OCI-LY7 (cell line): Measurements from ENCODE around the gene SLC8A1. TPM values are rescaled to one million over a fixed set of nuclear protein-coding genes. Genes with fewer than 3 reads are reported as not detected.
A peak's percentile ranks its signal among the peaks of the same experiment; 100 is the strongest.

ENCODE experiments used
- BruUV-seq: library from RNA; stranded (reverse); fragments of 400-500 nt; replicated peaks from 2 replicates; lab custom pipeline; 2021; lab: Mats Ljungman, UMichigan
- CTCF ChIA-PET: fragments of 300-600 bp; sonication (Branson Sonifier 250); formaldehyde crosslinking; loops from one replicate; lab custom pipeline; 2022; ENCODE audit warnings: antibody characterized with exemption; ENCODE audit not compliant: unreplicated experiment; lab: Charles Lee
- POLR2A ChIA-PET: fragments of 300-600 bp; sonication (Branson Sonifier 250); formaldehyde crosslinking; loops from one replicate; lab custom pipeline; 2022; ENCODE audit warnings: antibody characterized with exemption; lab: Charles Lee
- DNase-seq: peaks from one replicate; pipeline ENCODE4 v3.0.0-alpha.2; 2015; ENCODE audit warnings: low spot score
- H2AFZ ChIP-seq: fragments of 200-600 bp; sonication (generic), shearing (Covaris generic); 2 replicates; pipeline ENCODE4 v1.6.1; 2014; ENCODE audit warnings: mild to moderate bottlenecking, antibody characterized with exemption, low read length, moderate library complexity
- H3K27ac ChIP-seq: fragments of 200-600 bp; sonication (generic); 2 replicates; pipeline ENCODE4 v1.5.1; 2014; ENCODE audit warnings: mixed run types, low read depth, mild to moderate bottlenecking, moderate library complexity, low read length, inconsistent platforms; ENCODE audit not compliant: poor library complexity, severe bottlenecking
- H3K36me3 ChIP-seq: fragments of 200-600 bp; sonication (generic); 2 replicates; pipeline ENCODE4 v1.6.1; 2014; ENCODE audit warnings: mild to moderate bottlenecking, antibody characterized with exemption, low read length, moderate library complexity, mixed read lengths; ENCODE audit not compliant: insufficient read depth
- H3K4me1 ChIP-seq: fragments of 200-600 bp; sonication (generic); 2 replicates; pipeline ENCODE4 v1.5.1; 2014; ENCODE audit warnings: mild to moderate bottlenecking, low read length; ENCODE audit not compliant: insufficient read depth, poor library complexity, severe bottlenecking
- H3K4me2 ChIP-seq: fragments of 200-600 bp; sonication (generic); 2 replicates; pipeline ENCODE4 v1.6.1; 2014; ENCODE audit warnings: mild to moderate bottlenecking, low read length
- H3K4me3 ChIP-seq: fragments of 200-600 bp; sonication (generic); 2 replicates; pipeline ENCODE4 v1.5.1; 2014; ENCODE audit warnings: mild to moderate bottlenecking, low read depth, low read length; ENCODE audit not compliant: poor library complexity, severe bottlenecking
- H3K79me2 ChIP-seq: fragments of 200-600 bp; sonication (generic); 2 replicates; pipeline ENCODE4 v1.6.1; 2016; ENCODE audit warnings: low read depth, mild to moderate bottlenecking, low read length, moderate library complexity, mixed read lengths; ENCODE audit not compliant: insufficient read depth
- H3K9me2 ChIP-seq: fragments of 200-600 bp; sonication (generic); 2 replicates; pipeline ENCODE4 v1.6.1; 2016; ENCODE audit warnings: mild to moderate bottlenecking, low read length, mixed read lengths; ENCODE audit not compliant: insufficient read depth
- H3K9me3 ChIP-seq: fragments of 200-600 bp; sonication (generic); 2 replicates; pipeline ENCODE4 v1.6.1; 2014; ENCODE audit warnings: mild to moderate bottlenecking, mixed run types, low read length, mixed read lengths
- H4K20me1 ChIP-seq: fragments of 200-600 bp; sonication (generic); 2 replicates; pipeline ENCODE4 v1.6.1; 2014; ENCODE audit warnings: mild to moderate bottlenecking, antibody characterized with exemption, low read length, moderate library complexity, mixed read lengths; ENCODE audit not compliant: insufficient read depth
- EZH2phosphoT487 ChIP-seq: fragments of 200-600 bp; sonication (generic); IDR thresholded peaks from 2 replicates; pipeline ENCODE4 v1.6.1; 2018; ENCODE audit warnings: low read depth, borderline replicate concordance, mild to moderate bottlenecking, mixed run types, antibody characterized with exemption, low read length, moderate library complexity, mixed read lengths
- intact Hi-C: fragments of 100-400 bp; cut with micrococcal nuclease; formaldehyde crosslinking; loops from one replicate; pipeline ENCODE4 v1.10.0; 2022; ENCODE audit not compliant: unreplicated experiment
- total RNA-seq, 2 experiments: library from RNA; depleted of rRNA in 1 of 2; stranded (reverse); fragments of >200 nt in 1 of 2; shearing (Covaris generic) in 1 of 2; gene quantifications; 2 replicates each; pipeline ENCODE4 v1.2.3, GENCODE V29; 2014 to 2022
- TF ChIP-seq, protein P1 (sequence below): fragments of 200-600 bp; sonication (generic); conservative IDR thresholded peaks from 2 replicates; pipeline ENCODE4 v1.5.1; 2014; ENCODE audit warnings: mild to moderate bottlenecking, antibody characterized with exemption, low read length, moderate library complexity, mixed read lengths

The SLC8A1 gene
- total RNA-seq, 2 experiments from 2014 or later: 3.6 to 7.3 TPM

GRCh38 chr2:40330096-40330495 lies 121.8 kb downstream of the SLC8A1 start:
- ChIA-PET POLR2A (interaction anchor here (0.9 to 1.4 kb wide), 3 partner anchors 10 to 270 kb away, joined by 3 to 6 read pairs (median 4); no protein-coding TSS in a partner anchor), CTCF (no interaction called here)
- Histone ChIP-seq H3K9me3 (no peaks in the 10 kb centered on the region), H3K9me2 (no peaks in the 10 kb centered on the region), H2AFZ (no peak overlapping the region), H3K36me3 (no peaks in the 10 kb centered on the region), H3K4me3 (no peak overlapping the region), H4K20me1 (no peaks in the 10 kb centered on the region), H3K4me2 (no peak overlapping the region), H3K27ac (no peak overlapping the region), H3K4me1 (peaks cover 12% of the 10 kb centered on the region), H3K79me2 (no peaks in the 10 kb centered on the region)
- intact Hi-C loops: no loop called here
- no peak for DNase-seq
- BruUV-seq: no TSS peak
- TF ChIP-seq EZH2phosphoT487: no peak

GRCh38 chr2:40329739-40330030 lies 122.2 kb downstream of the SLC8A1 start:
- BruUV-seq: no TSS peak
- Histone ChIP-seq H4K20me1 (no peaks in the 10 kb centered on the region), H2AFZ (no peak overlapping the region), H3K4me3 (no peak overlapping the region), H3K9me3 (no peaks in the 10 kb centered on the region), H3K4me2 (no peak overlapping the region), H3K27ac (no peak overlapping the region), H3K79me2 (no peaks in the 10 kb centered on the region), H3K36me3 (no peaks in the 10 kb centered on the region), H3K9me2 (no peaks in the 10 kb centered on the region), H3K4me1 (peaks cover 16% of the 10 kb centered on the region)
- CTCF ChIA-PET: no interaction called here
- DNase-seq: no peak
- intact Hi-C loops: no loop called here
- no peak for TF ChIP-seq EZH2phosphoT487
- TF ChIP-seq, protein P1, sequence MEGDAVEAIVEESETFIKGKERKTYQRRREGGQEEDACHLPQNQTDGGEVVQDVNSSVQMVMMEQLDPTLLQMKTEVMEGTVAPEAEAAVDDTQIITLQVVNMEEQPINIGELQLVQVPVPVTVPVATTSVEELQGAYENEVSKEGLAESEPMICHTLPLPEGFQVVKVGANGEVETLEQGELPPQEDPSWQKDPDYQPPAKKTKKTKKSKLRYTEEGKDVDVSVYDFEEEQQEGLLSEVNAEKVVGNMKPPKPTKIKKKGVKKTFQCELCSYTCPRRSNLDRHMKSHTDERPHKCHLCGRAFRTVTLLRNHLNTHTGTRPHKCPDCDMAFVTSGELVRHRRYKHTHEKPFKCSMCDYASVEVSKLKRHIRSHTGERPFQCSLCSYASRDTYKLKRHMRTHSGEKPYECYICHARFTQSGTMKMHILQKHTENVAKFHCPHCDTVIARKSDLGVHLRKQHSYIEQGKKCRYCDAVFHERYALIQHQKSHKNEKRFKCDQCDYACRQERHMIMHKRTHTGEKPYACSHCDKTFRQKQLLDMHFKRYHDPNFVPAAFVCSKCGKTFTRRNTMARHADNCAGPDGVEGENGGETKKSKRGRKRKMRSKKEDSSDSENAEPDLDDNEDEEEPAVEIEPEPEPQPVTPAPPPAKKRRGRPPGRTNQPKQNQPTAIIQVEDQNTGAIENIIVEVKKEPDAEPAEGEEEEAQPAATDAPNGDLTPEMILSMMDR: no peak
- POLR2A ChIA-PET: interaction anchor here (0.9 to 1.4 kb wide), 3 partner anchors 10 to 271 kb away, joined by 3 to 6 read pairs (median 4); no protein-coding TSS in a partner anchor

GRCh38 chr2:40325116-40325515 lies 126.8 kb downstream of the SLC8A1 start:
- no peak for DNase-seq
- H3K4me2 ChIP-seq: peak overlapping the region; percentile 39; the same call in 1 of the 2 replicates
- H2AFZ ChIP-seq: peak overlapping the region; percentile 23; the same call in 1 of the 2 replicates
- peaks cover 50% of the 10 kb centered on the region for H3K4me1 ChIP-seq
- no TSS peak for BruUV-seq
- H3K9me2 ChIP-seq: no peaks in the 10 kb centered on the region
- POLR2A ChIA-PET: interaction anchor here (0.5 to 1.4 kb wide), 2 partner anchors 34 to 948 kb away, joined by 3 read pairs; no protein-coding TSS in a partner anchor
- intact Hi-C loops: no loop called here
- CTCF ChIA-PET: no interaction called here
- H3K9me3 ChIP-seq: no peaks in the 10 kb centered on the region
- no peaks in the 10 kb centered on the region for H3K79me2 ChIP-seq
- TF ChIP-seq, protein P1: no peak
- no peak for TF ChIP-seq EZH2phosphoT487
- H3K27ac ChIP-seq: peak overlapping the region; percentile 16
- no peaks in the 10 kb centered on the region for H4K20me1 ChIP-seq
- no peaks in the 10 kb centered on the region for H3K36me3 ChIP-seq
- no peak overlapping the region for H3K4me3 ChIP-seq
